Activated CD8-positive, alpha-beta memory T cell treated with anti-CD3 and anti-CD28 coated beads, Interleukin-2, amount 50 U/mL, for 1 hour (primary cell): ENCODE measurements around the gene BTBD6.

ENCODE experiments used
- DNase-seq: peaks from one replicate; pipeline ENCODE4 v3.0.0-alpha.2; 2020; ENCODE audit errors: extremely low read depth

BTBD6 gene

GRCh38 chr14:105211086-105211757 lies 37.1 kb upstream of the BTBD6 start:
- DNase-seq: no peak

- no peak for DNase-seq
Measured at GRCh38 chr14:105211758-105212089, 36.6 kb upstream of the BTBD6 start.

GRCh38 chr14:105212541-105213300 lies 35.6 kb upstream of the BTBD6 start:
- DNase-seq: no peak

- DNase-seq: no peak
Measured at GRCh38 chr14:105213361-105213760, 35.0 kb upstream of the BTBD6 start.

GRCh38 chr14:105214324-105214915 lies 33.9 kb upstream of the BTBD6 start:
- DNase-seq: no peak

GRCh38 chr14:105215602-105216001 lies 32.7 kb upstream of the BTBD6 start:
- DNase-seq: no peak

GRCh38 chr14:105216490-105217247 lies 31.7 kb upstream of the BTBD6 start:
- no peak for DNase-seq

GRCh38 chr14:105217774-105218173 lies 30.6 kb upstream of the BTBD6 start:
- no peak for DNase-seq

GRCh38 chr14:105218611-105219010 lies 29.7 kb upstream of the BTBD6 start:
- DNase-seq: no peak

- DNase-seq: no peak
Measured at GRCh38 chr14:105219043-105219612, 29.2 kb upstream of the BTBD6 start.

- DNase-seq: no peak
Measured at GRCh38 chr14:105219753-105220152, 28.6 kb upstream of the BTBD6 start.

GRCh38 chr14:105220699-105221597 lies 27.4 kb upstream of the BTBD6 start:
- no peak for DNase-seq

- DNase-seq: no peak
Measured at GRCh38 chr14:105221598-105222178, 26.6 kb upstream of the BTBD6 start.

GRCh38 chr14:105223260-105223659 lies 25.1 kb upstream of the BTBD6 start:
- no peak for DNase-seq

- no peak for DNase-seq
Measured at GRCh38 chr14:105223770-105224544, 24.4 kb upstream of the BTBD6 start.

GRCh38 chr14:105224845-105225570 lies 23.3 kb upstream of the BTBD6 start:
- DNase-seq: no peak

- no peak for DNase-seq
Measured at GRCh38 chr14:105226198-105226597, 22.1 kb upstream of the BTBD6 start.

- no peak for DNase-seq
Measured at GRCh38 chr14:105227346-105227745, 21.0 kb upstream of the BTBD6 start.

- no peak for DNase-seq
Measured at GRCh38 chr14:105228562-105228961, 19.8 kb upstream of the BTBD6 start.
